HCT116 (cell line): Measurements from ENCODE around the gene ITPK1. TPM values are rescaled to one million over a fixed set of nuclear protein-coding genes. Genes with fewer than 3 reads are reported as not detected.

Source experiments
- ATAC-seq: fragments of 200-7000 bp; cut with Tn5 transposase; 2 replicates; pipeline ENCODE4 v1.9.1; 2020; ENCODE audit warnings: mild to moderate bottlenecking, moderate library complexity
- BruUV-seq: library from RNA; stranded (reverse); fragments of 400-500 nt; replicated peaks from 2 replicates; lab custom pipeline; 2021; lab: Mats Ljungman, UMichigan
- CTCF ChIA-PET: fragments of 300-600 bp; sonication (Branson Sonifier 250); formaldehyde crosslinking; loops from one replicate; lab custom pipeline; 2021; ENCODE audit warnings: antibody characterized with exemption; lab: Charles Lee
- POLR2A ChIA-PET: fragments of 300-600, 350-600 bp; sonication (Branson Sonifier 250); formaldehyde crosslinking; loops from one replicate; lab custom pipeline; 2021; ENCODE audit warnings: antibody characterized with exemption; lab: Charles Lee
- RAD21 ChIA-PET, 2 experiments: fragments of 300-600 bp; sonication (Branson Sonifier 250); formaldehyde crosslinking; loops; one replicate each; lab custom pipeline; 2023; ENCODE audit warnings: low total read pairs in 2 of 2; ENCODE audit not compliant: uncharacterized antibody in 2 of 2, unreplicated experiment in 2 of 2, low non-redundant PET in 1 of 2; lab: Charles Lee
- DNase-seq: peaks from one replicate; pipeline ENCODE4 v3.0.0-alpha.2; 2010; ENCODE audit warnings: low read depth, low spot score
- H2AFZ ChIP-seq: fragments of 200-600 bp; shearing (Covaris generic), sonication (generic); 2 replicates; pipeline ENCODE4 v1.6.1; 2017; ENCODE audit warnings: low read depth, mixed run types, mixed read lengths, antibody characterized with exemption, low read length; ENCODE audit not compliant: poor library complexity, severe bottlenecking
- H3K27ac ChIP-seq: 2 replicates; pipeline ENCODE4 v1.5.1; 2012; ENCODE audit warnings: low read depth, low read length
- H3K27me3 ChIP-seq: fragments of 200-600 bp; sonication (generic); 2 replicates; pipeline ENCODE4 v1.6.1; 2016; ENCODE audit warnings: mixed run types, low read length, mixed read lengths; ENCODE audit not compliant: insufficient read depth
- H3K36me3 ChIP-seq, 2 experiments: fragments of 200-500 bp in 1 of 2; fragments of 200-600 bp in 1 of 2; sonication (Bioruptor generic) in 1 of 2; sonication (generic) in 1 of 2; 2 replicates each; pipeline versions ENCODE4 v1.5.1 to v1.6.1; 2014 to 2016; ENCODE audit warnings: low read length in 2 of 2, inconsistent platforms in 1 of 2, mixed read lengths in 1 of 2, mixed run types in 1 of 2; ENCODE audit not compliant: insufficient read depth in 2 of 2, control insufficient read depth in 1 of 2
- H3K4me1 ChIP-seq, 2 experiments: fragments of 200-600 bp in 1 of 2; sonication (generic) in 1 of 2; 2 replicates each; pipeline versions ENCODE4 v1.5.1 to v1.6.1; 2012 to 2017; ENCODE audit warnings: low read length in 2 of 2, inconsistent platforms in 1 of 2, mild to moderate bottlenecking in 1 of 2, mixed read lengths in 1 of 2, mixed run types in 1 of 2, moderate library complexity in 1 of 2; ENCODE audit not compliant: insufficient read depth in 2 of 2, control insufficient read depth in 1 of 2
- H3K4me2 ChIP-seq: fragments of 200-600 bp; sonication (generic); 2 replicates; pipeline ENCODE4 v1.6.1; 2017; ENCODE audit warnings: mixed run types, low read length, mixed read lengths
- H3K4me3 ChIP-seq, 2 experiments: fragments of 200-600 bp in 1 of 2; sonication (generic) in 1 of 2; replicated peaks in 1 of 2; 2 replicates each; pipeline ENCODE4 v1.5.1; 2011 to 2016; ENCODE audit warnings: low read length in 2 of 2, control low read depth in 1 of 2, low read depth in 1 of 2, mild to moderate bottlenecking in 1 of 2, mixed read lengths in 1 of 2, mixed run types in 1 of 2
- H3K79me2 ChIP-seq: fragments of 200-600 bp; sonication (generic); 2 replicates; pipeline ENCODE4 v1.6.1; 2017; ENCODE audit warnings: mild to moderate bottlenecking, mixed run types, low read length, moderate library complexity, mixed read lengths; ENCODE audit not compliant: insufficient read depth
- H3K9ac ChIP-seq: fragments of 200-600 bp; sonication (generic); 2 replicates; pipeline ENCODE4 v1.6.1; 2016; ENCODE audit warnings: low read length, mixed read lengths
- H3K9me2 ChIP-seq: fragments of 200-600 bp; sonication (generic), shearing (Covaris generic); 2 replicates; pipeline ENCODE4 v1.6.1; 2017; ENCODE audit warnings: mixed run types, mild to moderate bottlenecking, moderate library complexity; ENCODE audit not compliant: insufficient read depth
- H3K9me3 ChIP-seq, 2 experiments: fragments of 200-500 bp in 1 of 2; fragments of 200-600 bp in 1 of 2; sonication (Bioruptor generic) in 1 of 2; sonication (generic) in 1 of 2; 2 replicates each; pipeline ENCODE4 v1.6.1; 2014 to 2017; ENCODE audit warnings: low read length in 2 of 2, mixed read lengths in 2 of 2, inconsistent platforms in 1 of 2, low read depth in 1 of 2, mild to moderate bottlenecking in 1 of 2, mixed run types in 1 of 2, moderate library complexity in 1 of 2; ENCODE audit not compliant: control insufficient read depth in 1 of 2, insufficient read depth in 1 of 2
- H4K20me1 ChIP-seq: fragments of 200-600 bp; sonication (generic), shearing (Covaris generic); 2 replicates; pipeline ENCODE4 v1.6.1; 2017; ENCODE audit warnings: mixed run types, mild to moderate bottlenecking, moderate library complexity; ENCODE audit not compliant: insufficient read depth
- CEBPB ChIP-seq: IDR thresholded peaks from 2 replicates; pipeline ENCODE4 v1.6.1; 2012; ENCODE audit warnings: low read depth
- ELF1 ChIP-seq: IDR thresholded peaks from 2 replicates; pipeline ENCODE4 v1.6.1; 2012; ENCODE audit warnings: low read depth, borderline replicate concordance
- EZH2phosphoT487 ChIP-seq: fragments of 200-600 bp; IDR thresholded peaks from 2 replicates; pipeline ENCODE4 v1.6.1; 2018; ENCODE audit warnings: antibody characterized with exemption, borderline replicate concordance
- MAX ChIP-seq: IDR thresholded peaks from 2 replicates; pipeline ENCODE4 v1.6.1; 2012
- REST ChIP-seq: IDR thresholded peaks from 2 replicates; pipeline ENCODE4 v1.6.1; 2012; ENCODE audit warnings: low read depth
- intact Hi-C: fragments of 100-400 bp; cut with micrococcal nuclease; formaldehyde crosslinking; loops from 2 replicates; pipeline ENCODE4 v1.10.0; 2022
- total RNA-seq: library from RNA; stranded (reverse); gene quantifications from one replicate; pipeline ENCODE4 v1.2.1, GENCODE V29; 2021; ENCODE audit not compliant: unreplicated experiment

The ITPK1 gene
- total RNA-seq, 1 experiment from 2014 or later = 70.2 TPM

- Histone ChIP-seq H3K4me2 (peak overlapping the region; percentile 2; the same call in 1 of the 2 replicates), H3K27ac (no peak overlapping the region), H3K79me2 (peaks cover 24% of the 10 kb centered on the region; the same call in 1 of the 2 replicates), H3K36me3 (no peaks in the 10 kb centered on the region), H3K9me3 (no peaks in the 10 kb centered on the region), H3K27me3 (no peaks in the 10 kb centered on the region), H3K4me1 (peaks cover 69 to 96% of the 10 kb centered on the region in 2 experiments), H2AFZ (no peak overlapping the region), H3K4me3 (no peak overlapping the region), H3K9me2 (no peaks in the 10 kb centered on the region), H3K9ac (no peak overlapping the region), H4K20me1 (no peaks in the 10 kb centered on the region)
- ATAC-seq = no peak
- no peak for DNase-seq
- TF ChIP-seq EZH2phosphoT487 = no peak
- no peak for TF ChIP-seq MAX
- TF ChIP-seq CEBPB = no peak
- no peak for TF ChIP-seq REST
- no peak for TF ChIP-seq ELF1
- CTCF ChIA-PET = no interaction called here
- intact Hi-C loops = no loop called here
- POLR2A ChIA-PET = no interaction called here
- no TSS peak for BruUV-seq
- RAD21 ChIA-PET = no interaction called here
Measured at GRCh38 chr14:93040443-93040842, 75.3 kb downstream of the ITPK1 start.
